Mesendoderm (in vitro differentiated cells): Measurements from ENCODE around the gene UBTD1.

Source experiments
- DNase-seq: peaks from one replicate; pipeline ENCODE4 v3.0.0; 2013
- H2AK5ac ChIP-seq: 2 replicates; pipeline ENCODE4 v1.6.1; 2013; ENCODE audit warnings: low read length, inconsistent platforms
- H2BK120ac ChIP-seq: 2 replicates; pipeline ENCODE4 v1.6.1; 2013; ENCODE audit warnings: low read depth, mild to moderate bottlenecking, low read length, moderate library complexity, mixed read lengths
- H2BK15ac ChIP-seq: replicated peaks from 2 replicates; pipeline ENCODE4 v1.6.1; 2013; ENCODE audit warnings: low read depth, mild to moderate bottlenecking, moderate library complexity
- H2BK5ac ChIP-seq: 2 replicates; pipeline ENCODE4 v1.6.1; 2013; ENCODE audit warnings: low read length, inconsistent platforms
- H3K18ac ChIP-seq: 2 replicates; pipeline ENCODE4 v1.6.1; 2013; ENCODE audit warnings: mild to moderate bottlenecking, low read length, mixed read lengths
- H3K23ac ChIP-seq: one replicate; pipeline ENCODE4 v1.6.1; 2013; ENCODE audit warnings: low read length
- H3K27ac ChIP-seq: 2 replicates; pipeline ENCODE4 v1.5.1; 2013; ENCODE audit warnings: low read depth, mild to moderate bottlenecking, inconsistent platforms, low read length, moderate library complexity
- H3K27me3 ChIP-seq: 2 replicates; pipeline ENCODE4 v1.6.1; 2013; ENCODE audit warnings: low read length, control low read depth, mild to moderate bottlenecking, inconsistent platforms; ENCODE audit not compliant: insufficient read depth, poor library complexity
- H3K36me3 ChIP-seq: 2 replicates; pipeline ENCODE4 v1.6.1; 2013; ENCODE audit warnings: low read length, inconsistent platforms; ENCODE audit not compliant: control insufficient read depth, insufficient read depth
- H3K4ac ChIP-seq: one replicate; pipeline ENCODE4 v1.6.1; 2013; ENCODE audit warnings: low read depth, mild to moderate bottlenecking, low read length, moderate library complexity
- H3K4me1 ChIP-seq: 2 replicates; pipeline ENCODE4 v1.6.1; 2013; ENCODE audit warnings: low read depth, low read length, inconsistent platforms; ENCODE audit not compliant: control insufficient read depth
- H3K4me2 ChIP-seq: 2 replicates; pipeline ENCODE4 v1.6.1; 2013; ENCODE audit warnings: low read length
- H3K4me3 ChIP-seq: 2 replicates; pipeline ENCODE4 v1.5.1; 2013; ENCODE audit warnings: mild to moderate bottlenecking, low read length
- H3K56ac ChIP-seq: one replicate; pipeline ENCODE4 v1.6.1; 2013; ENCODE audit warnings: low read length
- H3K79me1 ChIP-seq: 2 replicates; pipeline ENCODE4 v1.6.1; 2013; ENCODE audit warnings: low read length, inconsistent platforms
- H3K79me2 ChIP-seq: 2 replicates; pipeline ENCODE4 v1.6.1; 2013; ENCODE audit warnings: mild to moderate bottlenecking, low read length; ENCODE audit not compliant: control insufficient read depth, insufficient read depth
- H3K9ac ChIP-seq: 2 replicates; pipeline ENCODE4 v1.6.1; 2013; ENCODE audit warnings: low read length, inconsistent platforms
- H4K5ac ChIP-seq: one replicate; pipeline ENCODE4 v1.6.1; 2013; ENCODE audit warnings: low read length
- H4K8ac ChIP-seq: one replicate; pipeline ENCODE4 v1.6.1; 2013; ENCODE audit warnings: low read depth, mild to moderate bottlenecking, control low read depth, low read length, moderate library complexity
- WGBS: extraction: QIAGEN DNeasy Blood & Tissue Kit; methylation state at CpG from one replicate; pipeline ENCODE4 v1.1.7; 2013; ENCODE audit warnings: low lambda C conversion rate, missing lambda C conversion rate; ENCODE audit not compliant: insufficient coverage; ENCODE audit errors: extremely low coverage; 5-methylcytosine and 5-hydroxymethylcytosine counted together

The UBTD1 gene

GRCh38 chr10:97542169-97543024 lies 43.7 kb downstream of the UBTD1 start:
- Histone ChIP-seq H3K4me1 (peaks cover 7% of the 10 kb centered on the region), H3K79me1 (peaks cover 6% of the 10 kb centered on the region), H3K23ac (peak overlapping the region; percentile 87), H2BK15ac (no peak overlapping the region), H3K4ac (no peak overlapping the region), H4K8ac (no peak overlapping the region), H3K27ac (peak overlapping the region; percentile 41), H2BK120ac (no peak overlapping the region), H3K36me3 (no peaks in the 10 kb centered on the region), H3K56ac (peak overlapping the region; percentile 54), H3K4me3 (no peak overlapping the region), H3K27me3 (no peaks in the 10 kb centered on the region), H2BK5ac (peak overlapping the region; percentile 19), H4K5ac (no peak overlapping the region), H2AK5ac (no peak overlapping the region), H3K4me2 (no peak overlapping the region), H3K79me2 (no peaks in the 10 kb centered on the region), H3K9ac (no peak overlapping the region), H3K18ac (peak overlapping the region; percentile 41)
- DNase-seq: peak; percentile 94
- no CpG with 5 or more reads among the region's 9 CpGs for WGBS

- Histone ChIP-seq H3K79me1 (peaks cover 5% of the 10 kb centered on the region), H3K56ac (peak overlapping the region; percentile 51), H3K9ac (no peak overlapping the region), H3K36me3 (no peaks in the 10 kb centered on the region), H3K27me3 (no peaks in the 10 kb centered on the region), H2AK5ac (no peak overlapping the region), H2BK15ac (no peak overlapping the region), H3K4me3 (no peak overlapping the region), H3K27ac (peak overlapping the region; percentile 41), H2BK5ac (no peak overlapping the region), H2BK120ac (no peak overlapping the region), H3K4me2 (no peak overlapping the region), H3K79me2 (no peaks in the 10 kb centered on the region), H3K23ac (no peak overlapping the region), H4K5ac (no peak overlapping the region), H3K4ac (no peak overlapping the region), H4K8ac (no peak overlapping the region), H3K18ac (peak overlapping the region; percentile 13), H3K4me1 (peaks cover 7% of the 10 kb centered on the region)
- DNase-seq: peak; percentile 86
- no CpG with 5 or more reads among the region's 10 CpGs for WGBS
These were observed 44.4 kb downstream of the UBTD1 start for GRCh38 chr10:97543025-97543546.

- H2AK5ac ChIP-seq: no peak overlapping the region
- WGBS: no CpG with 5 or more reads among the region's 18 CpGs
- H3K27me3 ChIP-seq: no peaks in the 10 kb centered on the region
- H3K79me1 ChIP-seq: no peaks in the 10 kb centered on the region
- no peaks in the 10 kb centered on the region for H3K79me2 ChIP-seq
- H3K27ac ChIP-seq: no peak overlapping the region
- no peak overlapping the region for H3K9ac ChIP-seq
- H2BK120ac ChIP-seq: no peak overlapping the region
- no peak overlapping the region for H4K8ac ChIP-seq
- no peak overlapping the region for H2BK15ac ChIP-seq
- no peak overlapping the region for H3K23ac ChIP-seq
- peaks cover 11% of the 10 kb centered on the region for H3K4me1 ChIP-seq
- H3K36me3 ChIP-seq: no peaks in the 10 kb centered on the region
- H4K5ac ChIP-seq: no peak overlapping the region
- no peak overlapping the region for H2BK5ac ChIP-seq
- H3K4me3 ChIP-seq: no peak overlapping the region
- no peak overlapping the region for H3K56ac ChIP-seq
- H3K18ac ChIP-seq: no peak overlapping the region
- no peak overlapping the region for H3K4me2 ChIP-seq
- DNase-seq: no peak
- no peak overlapping the region for H3K4ac ChIP-seq
These were observed 47.9 kb downstream of the UBTD1 start for GRCh38 chr10:97546456-97547270.

DNA sequence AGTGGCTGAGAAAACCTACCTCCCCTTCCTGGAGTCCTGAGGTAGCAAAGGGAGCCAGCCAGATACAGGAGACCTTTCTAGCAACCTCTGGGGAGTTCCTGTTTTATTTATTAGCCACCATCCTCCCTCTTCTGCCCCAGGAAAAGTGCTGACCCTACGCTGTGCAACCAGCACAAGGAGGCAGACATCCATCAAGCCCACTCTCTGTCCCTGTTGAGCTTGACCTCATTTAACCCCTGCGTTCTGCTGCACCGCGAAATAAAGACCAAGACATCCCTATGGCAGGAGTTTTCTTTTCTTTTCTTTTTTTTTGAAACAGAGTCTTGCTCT lies 48.5 kb downstream of the UBTD1 start:
- Histone ChIP-seq H3K4me1 (peaks cover 9% of the 10 kb centered on the region), H3K4ac (no peak overlapping the region), H2AK5ac (no peak overlapping the region), H3K36me3 (no peaks in the 10 kb centered on the region), H3K18ac (no peak overlapping the region), H3K4me3 (no peak overlapping the region), H2BK120ac (no peak overlapping the region), H2BK15ac (no peak overlapping the region), H3K27ac (no peak overlapping the region), H3K79me2 (no peaks in the 10 kb centered on the region), H4K8ac (no peak overlapping the region), H3K9ac (no peak overlapping the region), H3K27me3 (no peaks in the 10 kb centered on the region), H2BK5ac (no peak overlapping the region), H3K56ac (no peak overlapping the region), H3K79me1 (no peaks in the 10 kb centered on the region), H3K4me2 (no peak overlapping the region), H4K5ac (no peak overlapping the region), H3K23ac (no peak overlapping the region)
- no CpG with 5 or more reads among the region's 4 CpGs for WGBS
- DNase-seq: no peak

GRCh38 chr10:97547962-97548361 lies 49.2 kb downstream of the UBTD1 start:
- H3K4me2 ChIP-seq: no peak overlapping the region
- no peak overlapping the region for H2BK15ac ChIP-seq
- H2BK120ac ChIP-seq: no peak overlapping the region
- H3K56ac ChIP-seq: no peak overlapping the region
- H3K36me3 ChIP-seq: no peaks in the 10 kb centered on the region
- H4K5ac ChIP-seq: no peak overlapping the region
- no peak overlapping the region for H3K4ac ChIP-seq
- no peak overlapping the region for H2AK5ac ChIP-seq
- H3K4me3 ChIP-seq: no peak overlapping the region
- no peaks in the 10 kb centered on the region for H3K27me3 ChIP-seq
- H4K8ac ChIP-seq: no peak overlapping the region
- no peak overlapping the region for H2BK5ac ChIP-seq
- DNase-seq: no peak
- no peak overlapping the region for H3K27ac ChIP-seq
- H3K79me2 ChIP-seq: no peaks in the 10 kb centered on the region
- no peak overlapping the region for H3K23ac ChIP-seq
- no CpG with 5 or more reads among the region's 4 CpGs for WGBS
- H3K4me1 ChIP-seq: peaks cover 8% of the 10 kb centered on the region
- no peak overlapping the region for H3K18ac ChIP-seq
- no peaks in the 10 kb centered on the region for H3K79me1 ChIP-seq
- no peak overlapping the region for H3K9ac ChIP-seq
